CD4-positive, alpha-beta T cell (primary cell): ENCODE measurements around the gene PTGES2. TPM values are rescaled to one million over a fixed set of nuclear protein-coding genes. Genes with fewer than 3 reads are reported as not detected.

Experiments used
- ATAC-seq: fragments of 200-7000 bp; cut with Tn5 transposase; one replicate; pipeline ENCODE4 v1.10.0; 2022; ENCODE audit warnings: mild to moderate bottlenecking; ENCODE audit not compliant: poor library complexity
- CTCF ChIA-PET: fragments of 350-600 bp; sonication (Branson Sonifier 250); formaldehyde crosslinking; loops from one replicate; lab custom pipeline; 2021; ENCODE audit warnings: antibody characterized with exemption, inconsistent platforms; lab: Charles Lee
- POLR2A ChIA-PET: fragments of 350-600 bp; sonication (Branson Sonifier 250); formaldehyde crosslinking; loops from one replicate; lab custom pipeline; 2021; ENCODE audit warnings: antibody characterized with exemption, inconsistent platforms; lab: Charles Lee
- DNase-seq, 14 experiments: peaks; one replicate each; pipeline ENCODE4 v3.0.0-alpha.2; 2013 to 2020; ENCODE audit warnings: mixed read lengths in 2 of 14
- H3K27ac ChIP-seq, 2 donors: one replicate each; pipeline versions ENCODE4 v1.5.1 to v1.7.0; 2013; ENCODE audit warnings: low read length in 2 of 2, low read depth in 1 of 2, mild to moderate bottlenecking in 1 of 2
- H3K27me3 ChIP-seq, 2 experiments: 1 replicate in 1 of 2; 2 replicates in 1 of 2; pipeline versions ENCODE4 v1.6.1 to v1.7.0; 2013; ENCODE audit warnings: low read length in 2 of 2, control low read depth in 1 of 2, mild to moderate bottlenecking in 1 of 2, moderate library complexity in 1 of 2; ENCODE audit not compliant: insufficient read depth in 2 of 2, control insufficient read depth in 1 of 2
- H3K36me3 ChIP-seq: one replicate; pipeline ENCODE4 v1.6.1; 2013; ENCODE audit warnings: low read length, control low read depth; ENCODE audit not compliant: insufficient read depth
- H3K4me1 ChIP-seq: one replicate; pipeline ENCODE4 v1.6.1; 2013; ENCODE audit warnings: low read length, control low read depth; ENCODE audit not compliant: insufficient read depth
- H3K4me3 ChIP-seq: one replicate; pipeline ENCODE4 v1.5.1; 2013; ENCODE audit warnings: mild to moderate bottlenecking, low read length, moderate library complexity
- H3K9me3 ChIP-seq, 2 experiments: 1 replicate in 1 of 2; 2 replicates in 1 of 2; pipeline versions ENCODE4 v1.6.1 to v1.7.0; 2013; ENCODE audit warnings: low read length in 2 of 2, mild to moderate bottlenecking in 2 of 2, control low read depth in 1 of 2, moderate library complexity in 1 of 2; ENCODE audit not compliant: control insufficient read depth in 1 of 2, insufficient read depth in 1 of 2
- H3K27ac Mint-ChIP-seq: one replicate; pipeline ENCODE4 v1.8.0; 2020; ENCODE audit warnings: mixed read lengths
- H3K27me3 Mint-ChIP-seq: one replicate; pipeline ENCODE4 v1.8.0; 2021; ENCODE audit warnings: mixed read lengths
- H3K36me3 Mint-ChIP-seq: one replicate; pipeline ENCODE4 v1.8.0; 2021; ENCODE audit warnings: low read depth, mixed read lengths
- H3K4me1 Mint-ChIP-seq: one replicate; pipeline ENCODE4 v1.8.0; 2021; ENCODE audit warnings: low read depth, mixed read lengths
- H3K4me3 Mint-ChIP-seq: one replicate; pipeline ENCODE4 v1.8.0; 2020; ENCODE audit warnings: mild to moderate bottlenecking, mixed read lengths
- H3K9me3 Mint-ChIP-seq: one replicate; pipeline ENCODE4 v1.8.0; 2020; ENCODE audit warnings: mixed read lengths
- CTCF ChIP-seq: fragments of 200-600 bp; IDR thresholded peaks from one replicate; pipeline ENCODE4 v1.8.0; 2022; ENCODE audit warnings: antibody characterized with exemption, mild to moderate bottlenecking
- intact Hi-C, 2 experiments: fragments of 100-400 bp; cut with DNase I in 1 of 2; cut with micrococcal nuclease in 1 of 2; formaldehyde crosslinking; loops; one replicate each; pipeline versions ENCODE4 v1.15.1 to v1.9.0; 2023 to 2025; cut with DNase I, micrococcal nuclease
- total RNA-seq, 174 experiments: library from RNA in 2 of 174; stranded (reverse) in 2 of 174; gene quantifications; one replicate each; pipeline ENCODE4 v1.2.3 and lab custom pipeline; 2021 to 2026

The PTGES2 gene
- total RNA-seq, 2 experiments from 2014 or later: 43.7 to 43.8 TPM

GRCh38 chr9:128164307-128164885, 36.9 kb upstream of the PTGES2 start:
- H3K9me3 ChIP-seq: no peaks in the 10 kb centered on the region
- intact Hi-C loops: no loop called here
- Mint-ChIP-seq H3K27ac (no peak overlapping the region), H3K36me3 (peaks cover 58% of the 10 kb centered on the region), H3K4me1 (peaks cover 17% of the 10 kb centered on the region), H3K9me3 (no peaks in the 10 kb centered on the region), H3K27me3 (no peaks in the 10 kb centered on the region), H3K4me3 (no peak overlapping the region)
- DNase-seq: no peak
- H3K4me3 ChIP-seq: no peak overlapping the region
- ChIA-PET CTCF (no interaction called here), POLR2A (no interaction called here)
- H3K4me1 ChIP-seq: peaks cover 20% of the 10 kb centered on the region
- H3K27me3 ChIP-seq: no peaks in the 10 kb centered on the region
- TF ChIP-seq CTCF: no peak
- no peak for ATAC-seq
- H3K27ac ChIP-seq: no peak overlapping the region
- H3K36me3 ChIP-seq: peaks cover 56% of the 10 kb centered on the region

GRCh38 chr9:128163523-128164306, 36.2 kb upstream of the PTGES2 start:
- Histone ChIP-seq H3K27ac (no peak overlapping the region), H3K36me3 (peaks cover 49% of the 10 kb centered on the region), H3K4me3 (no peak overlapping the region), H3K4me1 (peaks cover 24% of the 10 kb centered on the region), H3K9me3 (no peaks in the 10 kb centered on the region), H3K27me3 (no peaks in the 10 kb centered on the region)
- Mint-ChIP-seq H3K4me1 (peaks cover 20% of the 10 kb centered on the region), H3K9me3 (no peaks in the 10 kb centered on the region), H3K27me3 (no peaks in the 10 kb centered on the region), H3K4me3 (no peak overlapping the region), H3K36me3 (peaks cover 52% of the 10 kb centered on the region), H3K27ac (no peak overlapping the region)
- ATAC-seq (no peak), DNase-seq (no peak)
- ChIA-PET CTCF (interaction anchor here (1.5 kb wide), 1 partner anchor 8 kb away, joined by 4 read pairs; no protein-coding TSS in a partner anchor), POLR2A (no interaction called here)
- no peak for TF ChIP-seq CTCF
- intact Hi-C loops: no loop called here

GRCh38 chr9:128163027-128163515, 35.5 kb upstream of the PTGES2 start:
- Mint-ChIP-seq H3K27me3 (no peaks in the 10 kb centered on the region), H3K36me3 (peaks cover 47% of the 10 kb centered on the region), H3K27ac (peak overlapping the region; percentile 47), H3K9me3 (no peaks in the 10 kb centered on the region), H3K4me3 (no peak overlapping the region), H3K4me1 (peaks cover 20% of the 10 kb centered on the region)
- DNase-seq: no peak
- peaks cover 45% of the 10 kb centered on the region for H3K36me3 ChIP-seq
- no peaks in the 10 kb centered on the region for H3K9me3 ChIP-seq
- ATAC-seq: no peak
- intact Hi-C loops: no loop called here
- TF ChIP-seq CTCF: no peak
- peaks cover 24% of the 10 kb centered on the region for H3K4me1 ChIP-seq
- ChIA-PET CTCF (interaction anchor here (1.5 kb wide), 1 partner anchor 9 kb away, joined by 4 read pairs; no protein-coding TSS in a partner anchor), POLR2A (no interaction called here)
- H3K4me3 ChIP-seq: no peak overlapping the region
- no peak overlapping the region for H3K27ac ChIP-seq
- H3K27me3 ChIP-seq: no peaks in the 10 kb centered on the region
